ENCODE results near the gene AGFG2.

DNA sequence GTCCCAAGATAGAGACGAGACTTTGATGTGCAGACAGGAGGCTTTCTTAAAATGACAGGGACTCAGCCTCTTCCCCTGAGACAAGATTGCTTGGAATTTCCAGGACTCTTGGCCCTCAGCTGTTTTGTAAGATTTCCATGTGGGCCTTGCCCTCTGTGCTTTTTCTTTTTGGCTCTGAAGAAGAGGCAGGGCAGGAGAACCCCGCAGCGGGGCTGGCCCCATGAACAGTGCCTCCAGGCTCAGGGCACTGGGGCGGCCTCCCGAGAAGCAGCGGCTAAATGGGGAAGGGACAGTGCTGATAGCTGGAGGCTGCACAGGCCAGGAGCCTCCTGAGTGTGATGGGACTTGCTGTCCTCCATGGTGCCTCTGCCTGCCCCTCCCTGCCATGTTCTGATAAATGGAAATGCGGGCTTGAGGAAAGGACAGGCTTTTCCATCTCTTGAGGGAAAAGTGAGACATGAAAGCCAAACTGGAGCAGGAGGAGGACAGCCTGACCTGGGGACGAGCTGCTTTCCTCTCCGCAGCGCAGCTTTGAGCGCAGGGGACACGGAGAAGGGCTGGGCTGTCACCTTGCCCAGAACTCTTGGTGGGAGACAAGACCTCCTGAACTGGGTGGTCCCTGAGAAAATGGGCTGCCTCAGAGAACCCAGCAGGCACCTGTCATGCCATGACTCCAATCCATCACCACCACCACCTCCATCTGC is 22.6 kb downstream of the AGFG2 start:
- no peak for TF ChIP-seq CTCF (IDR thresholded peaks at IDR 0.05)
- TF ChIP-seq PBX3 (IDR thresholded peaks at IDR 0.05) = no peak
- no peak for TF ChIP-seq POLR2A (IDR thresholded peaks at IDR 0.05; ENCODE audit: low read length)
- no peak for TF ChIP-seq CEBPB (IDR thresholded peaks at IDR 0.05)
- TF ChIP-seq EP300 (IDR thresholded peaks at IDR 0.05) = no peak
- TF ChIP-seq RNF2 (IDR thresholded peaks at IDR 0.05; ENCODE audit: borderline replicate concordance, low read depth) = no peak
- TF ChIP-seq, protein P1, sequence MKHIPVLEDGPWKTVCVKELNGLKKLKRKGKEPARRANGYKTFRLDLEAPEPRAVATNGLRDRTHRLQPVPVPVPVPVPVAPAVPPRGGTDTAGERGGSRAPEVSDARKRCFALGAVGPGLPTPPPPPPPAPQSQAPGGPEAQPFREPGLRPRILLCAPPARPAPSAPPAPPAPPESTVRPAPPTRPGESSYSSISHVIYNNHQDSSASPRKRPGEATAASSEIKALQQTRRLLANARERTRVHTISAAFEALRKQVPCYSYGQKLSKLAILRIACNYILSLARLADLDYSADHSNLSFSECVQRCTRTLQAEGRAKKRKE (CRISPR knock-in tag; IDR thresholded peaks at IDR 0.05; ENCODE audit: low read depth) = no peak
